Stimulated activated CD4-positive, alpha-beta T cell treated with anti-CD3 and anti-CD28 coated beads, TNF-alpha, amount 100 ng/mL, for 4 hours (primary cell): ENCODE results near the gene LRRK1.
A peak's percentile ranks its signal among the peaks of the same experiment; 100 is the strongest.
"Not testable (repeated sequence)": the region's sequence is repeated elsewhere in the genome, so short reads cannot be mapped to it uniquely, and the experiment has no call there.

Source experiments
- DNase-seq, 3 experiments: peaks; one replicate each; pipeline ENCODE4 v3.0.0-alpha.2; 2020; ENCODE audit warnings: low read depth in 3 of 3

LRRK1 gene

GRCh38 chr15:101070502-101071273 is 151.5 kb downstream of the LRRK1 start:
- DNase-seq = no peak

GRCh38 chr15:101071651-101072050 is 152.5 kb downstream of the LRRK1 start:
- no peak for DNase-seq

- not testable (repeated sequence) for DNase-seq
Measured at GRCh38 chr15:101072235-101072634, 153.1 kb downstream of the LRRK1 start.

GRCh38 chr15:101077806-101078668 is 158.9 kb downstream of the LRRK1 start:
- not testable (repeated sequence) for DNase-seq

GRCh38 chr15:101078669-101079323 is 159.6 kb downstream of the LRRK1 start:
- no peak for DNase-seq

- no peak for DNase-seq
Measured at GRCh38 chr15:101081900-101082299, 162.7 kb downstream of the LRRK1 start.

GRCh38 chr15:101083336-101084045 is 164.3 kb downstream of the LRRK1 start:
- DNase-seq = no peak

GRCh38 chr15:101084801-101085200 is 165.6 kb downstream of the LRRK1 start:
- DNase-seq = no peak

- no peak for DNase-seq
Measured at GRCh38 chr15:101085311-101085700, 166.1 kb downstream of the LRRK1 start.

GRCh38 chr15:101086394-101087171 is 167.4 kb downstream of the LRRK1 start:
- DNase-seq = no peak

GRCh38 chr15:101087172-101087769 is 168.1 kb downstream of the LRRK1 start:
- no peak for DNase-seq

- DNase-seq = no peak
Measured at GRCh38 chr15:101088271-101088670, 169.1 kb downstream of the LRRK1 start.

- DNase-seq = peak; percentile 66 to 75 (median 67)
Measured at GRCh38 chr15:101088788-101089578, 169.8 kb downstream of the LRRK1 start.

GRCh38 chr15:101089579-101090427 is 170.6 kb downstream of the LRRK1 start:
- no peak for DNase-seq

- DNase-seq = no peak
Measured at GRCh38 chr15:101090428-101090790, 171.3 kb downstream of the LRRK1 start.

- no peak for DNase-seq
Measured at GRCh38 chr15:101091080-101092017, 172.2 kb downstream of the LRRK1 start.

GRCh38 chr15:101092156-101092866 is 173.2 kb downstream of the LRRK1 start:
- DNase-seq = no peak
